MM.1S (cell line): Measurements from ENCODE around the gene CCER1.

Experiments used
- DNase-seq: peaks from one replicate; pipeline ENCODE4 v3.0.0-alpha.2; 2015
- H2AFZ ChIP-seq: fragments of 300-600 bp; sonication (generic); 2 replicates; pipeline ENCODE4 v1.6.0; 2016; ENCODE audit warnings: antibody characterized with exemption, low read length
- H3F3A ChIP-seq: fragments of 300-600 bp; sonication (generic); 2 replicates; pipeline ENCODE4 v1.6.1; 2016; ENCODE audit warnings: mild to moderate bottlenecking, antibody characterized with exemption, low read length, moderate library complexity, mixed read lengths; ENCODE audit not compliant: insufficient read depth
- H3K27ac ChIP-seq: fragments of 300-600 bp; sonication (generic); 2 replicates; pipeline ENCODE4 v1.5.1; 2016; ENCODE audit warnings: mild to moderate bottlenecking, low read length
- H3K27me3 ChIP-seq: fragments of 300-600 bp; sonication (generic); replicated peaks from 2 replicates; pipeline ENCODE4 v1.6.0; 2016; ENCODE audit warnings: low read length; ENCODE audit not compliant: insufficient read depth
- H3K36me3 ChIP-seq: fragments of 300-600 bp; sonication (generic); replicated peaks from 2 replicates; pipeline ENCODE4 v1.6.1; 2016; ENCODE audit warnings: mild to moderate bottlenecking, low read length, mixed read lengths; ENCODE audit not compliant: insufficient read depth
- H3K4me1 ChIP-seq: fragments of 300-600 bp; sonication (generic); 2 replicates; pipeline ENCODE4 v1.6.1; 2016; ENCODE audit warnings: low read length, mixed read lengths
- H3K4me2 ChIP-seq: fragments of 300-600 bp; sonication (generic); 2 replicates; pipeline ENCODE4 v1.6.0; 2016; ENCODE audit warnings: low read depth, low read length
- H3K4me3 ChIP-seq: fragments of 300-600 bp; sonication (generic); 2 replicates; pipeline ENCODE4 v1.5.1; 2016; ENCODE audit warnings: low read length, mixed read lengths
- H3K79me2 ChIP-seq: fragments of 300-600 bp; sonication (generic); 2 replicates; pipeline ENCODE4 v1.6.1; 2016; ENCODE audit warnings: mixed run types, low read length, mixed read lengths
- H3K9ac ChIP-seq: fragments of 300-600 bp; sonication (generic); 2 replicates; pipeline ENCODE4 v1.6.1; 2016; ENCODE audit warnings: low read length, mixed read lengths
- H3K9me2 ChIP-seq: fragments of 300-600 bp; sonication (generic); replicated peaks from 2 replicates; pipeline ENCODE4 v1.6.1; 2016; ENCODE audit warnings: mild to moderate bottlenecking, low read length, mixed read lengths; ENCODE audit not compliant: insufficient read depth
- H3K9me3 ChIP-seq: fragments of 300-600 bp; sonication (generic); replicated peaks from 2 replicates; pipeline ENCODE4 v1.6.1; 2016; ENCODE audit warnings: mild to moderate bottlenecking, low read length, mixed read lengths; ENCODE audit not compliant: insufficient read depth
- H4K20me1 ChIP-seq: fragments of 300-600 bp; sonication (generic); 2 replicates; pipeline ENCODE4 v1.6.1; 2016; ENCODE audit warnings: mild to moderate bottlenecking, low read length, moderate library complexity, mixed read lengths; ENCODE audit not compliant: insufficient read depth
- EZH2 ChIP-seq: fragments of 300-600 bp; sonication (generic); optimal IDR thresholded peaks from 2 replicates; pipeline ENCODE3; 2017; ENCODE audit warnings: low read depth, mild to moderate bottlenecking, antibody characterized with exemption, low read length, mixed read lengths
- EZH2phosphoT487 ChIP-seq: fragments of 300-600 bp; sonication (generic); IDR thresholded peaks from 2 replicates; pipeline ENCODE4 v1.6.1; 2018; ENCODE audit warnings: antibody characterized with exemption, low read length
- TF ChIP-seq, protein P1 (sequence below): fragments of 300-600 bp; sonication (generic); IDR thresholded peaks from 2 replicates; pipeline ENCODE4 v1.5.1; 2016; ENCODE audit warnings: antibody characterized with exemption, low read length, mixed read lengths

CCER1 gene

DNA sequence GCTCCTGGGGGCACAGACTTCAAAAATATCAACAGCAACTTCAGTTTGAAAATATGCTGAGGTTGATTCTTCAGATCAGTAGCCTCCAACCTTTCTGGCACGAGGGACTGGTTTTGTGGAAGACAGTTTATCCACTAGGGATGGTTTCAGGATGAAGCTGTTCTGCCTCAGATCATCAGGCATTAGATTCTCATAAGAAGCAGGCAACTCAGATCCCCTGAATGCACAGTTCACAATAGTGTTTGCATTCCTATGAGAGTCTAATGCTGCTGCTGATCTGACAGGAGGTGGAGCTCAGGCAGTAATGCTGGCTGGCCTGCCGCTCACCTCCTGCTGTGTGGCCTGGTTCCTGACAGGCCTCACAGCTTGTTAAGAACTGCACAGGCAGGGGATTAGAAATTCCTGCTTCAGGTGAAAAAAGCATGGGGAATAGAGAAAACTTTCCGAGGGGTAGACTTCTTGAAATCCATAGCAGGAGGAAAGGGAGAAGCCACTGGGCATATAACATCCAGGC, 37.0 kb upstream of the CCER1 start:
- Histone ChIP-seq H3K36me3 (no peaks in the 10 kb centered on the region), H4K20me1 (no peaks in the 10 kb centered on the region), H3K79me2 (no peaks in the 10 kb centered on the region), H3K27me3 (no peaks in the 10 kb centered on the region), H2AFZ (no peak overlapping the region), H3K9me2 (no peaks in the 10 kb centered on the region), H3K4me2 (no peak overlapping the region), H3F3A (no peaks in the 10 kb centered on the region), H3K4me1 (no peaks in the 10 kb centered on the region), H3K9ac (no peak overlapping the region), H3K4me3 (no peak overlapping the region), H3K9me3 (no peaks in the 10 kb centered on the region), H3K27ac (no peak overlapping the region)
- TF ChIP-seq, protein P1, sequence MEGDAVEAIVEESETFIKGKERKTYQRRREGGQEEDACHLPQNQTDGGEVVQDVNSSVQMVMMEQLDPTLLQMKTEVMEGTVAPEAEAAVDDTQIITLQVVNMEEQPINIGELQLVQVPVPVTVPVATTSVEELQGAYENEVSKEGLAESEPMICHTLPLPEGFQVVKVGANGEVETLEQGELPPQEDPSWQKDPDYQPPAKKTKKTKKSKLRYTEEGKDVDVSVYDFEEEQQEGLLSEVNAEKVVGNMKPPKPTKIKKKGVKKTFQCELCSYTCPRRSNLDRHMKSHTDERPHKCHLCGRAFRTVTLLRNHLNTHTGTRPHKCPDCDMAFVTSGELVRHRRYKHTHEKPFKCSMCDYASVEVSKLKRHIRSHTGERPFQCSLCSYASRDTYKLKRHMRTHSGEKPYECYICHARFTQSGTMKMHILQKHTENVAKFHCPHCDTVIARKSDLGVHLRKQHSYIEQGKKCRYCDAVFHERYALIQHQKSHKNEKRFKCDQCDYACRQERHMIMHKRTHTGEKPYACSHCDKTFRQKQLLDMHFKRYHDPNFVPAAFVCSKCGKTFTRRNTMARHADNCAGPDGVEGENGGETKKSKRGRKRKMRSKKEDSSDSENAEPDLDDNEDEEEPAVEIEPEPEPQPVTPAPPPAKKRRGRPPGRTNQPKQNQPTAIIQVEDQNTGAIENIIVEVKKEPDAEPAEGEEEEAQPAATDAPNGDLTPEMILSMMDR: no peak
- TF ChIP-seq EZH2: no peak
- no peak for TF ChIP-seq EZH2phosphoT487
- DNase-seq: no peak

DNA sequence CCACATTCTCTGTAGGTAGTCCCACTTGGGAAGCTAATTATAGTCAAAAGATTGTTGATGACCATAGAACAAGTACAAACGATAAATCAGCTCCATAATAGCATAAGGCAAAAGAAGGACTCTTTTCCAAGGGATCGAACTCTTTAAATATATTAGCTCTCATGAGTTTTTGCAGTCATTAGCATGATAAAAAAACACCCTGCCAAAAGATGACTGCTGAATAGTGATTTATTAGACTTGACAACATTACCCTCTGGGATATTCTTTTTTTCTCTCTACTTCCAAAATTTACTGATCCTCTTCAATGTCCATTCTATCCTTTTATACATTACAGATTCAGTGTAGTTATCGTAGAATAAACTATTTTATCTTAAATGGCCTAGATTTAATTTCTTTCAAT, 35.6 kb upstream of the CCER1 start:
- no peaks in the 10 kb centered on the region for H4K20me1 ChIP-seq
- no peak overlapping the region for H2AFZ ChIP-seq
- H3K27me3 ChIP-seq: no peaks in the 10 kb centered on the region
- no peak overlapping the region for H3K9ac ChIP-seq
- TF ChIP-seq, protein P1: no peak
- TF ChIP-seq EZH2phosphoT487: no peak
- TF ChIP-seq EZH2: no peak
- H3F3A ChIP-seq: no peaks in the 10 kb centered on the region
- no peak overlapping the region for H3K27ac ChIP-seq
- no peak for DNase-seq
- H3K4me1 ChIP-seq: no peaks in the 10 kb centered on the region
- H3K36me3 ChIP-seq: no peaks in the 10 kb centered on the region
- no peak overlapping the region for H3K4me2 ChIP-seq
- no peaks in the 10 kb centered on the region for H3K79me2 ChIP-seq
- H3K9me3 ChIP-seq: no peaks in the 10 kb centered on the region
- no peaks in the 10 kb centered on the region for H3K9me2 ChIP-seq
- no peak overlapping the region for H3K4me3 ChIP-seq

DNA sequence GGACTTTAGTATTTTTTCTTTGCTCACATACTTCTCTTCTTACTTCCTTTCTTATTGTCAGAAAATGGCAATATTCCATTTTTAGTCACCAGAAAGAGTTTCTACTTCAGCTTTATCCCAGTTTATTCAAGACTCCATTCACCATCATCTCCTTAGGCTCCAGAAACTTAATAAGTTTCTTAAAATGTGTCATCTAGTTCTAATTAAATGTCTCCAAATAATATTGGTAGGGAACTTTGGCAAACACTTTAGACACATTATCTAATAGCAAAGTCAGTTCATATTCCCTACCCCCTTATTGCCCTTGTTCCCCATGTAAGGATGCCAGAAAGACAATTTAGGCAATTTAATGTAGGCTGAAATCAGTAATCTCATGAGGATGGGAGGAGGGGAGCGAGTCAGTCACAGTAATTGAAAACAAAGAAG, 34.7 kb upstream of the CCER1 start:
- no peak overlapping the region for H2AFZ ChIP-seq
- H3K9ac ChIP-seq: no peak overlapping the region
- no peaks in the 10 kb centered on the region for H3F3A ChIP-seq
- H3K27ac ChIP-seq: no peak overlapping the region
- no peak for DNase-seq
- no peaks in the 10 kb centered on the region for H3K9me3 ChIP-seq
- H3K4me1 ChIP-seq: no peaks in the 10 kb centered on the region
- no peaks in the 10 kb centered on the region for H3K79me2 ChIP-seq
- H3K4me2 ChIP-seq: no peak overlapping the region
- H3K9me2 ChIP-seq: no peaks in the 10 kb centered on the region
- H3K36me3 ChIP-seq: no peaks in the 10 kb centered on the region
- no peaks in the 10 kb centered on the region for H4K20me1 ChIP-seq
- TF ChIP-seq, protein P1: no peak
- TF ChIP-seq EZH2 (no peak), EZH2phosphoT487 (no peak)
- H3K27me3 ChIP-seq: no peaks in the 10 kb centered on the region
- H3K4me3 ChIP-seq: no peak overlapping the region
